Hindlimb muscle (tissue), 1 donor: Measurements from ENCODE around the gene KLF1. TPM values are rescaled to one million over a fixed set of nuclear protein-coding genes. Genes with fewer than 3 reads are reported as not detected.
"Not testable (repeated sequence)": the region's sequence is repeated elsewhere in the genome, so short reads cannot be mapped to it uniquely, and the experiment has no call there.

ENCODE experiments used
- DNase-seq: peaks from one replicate; pipeline ENCODE4 v3.0.0-alpha.2; 2013
- polyA plus RNA-seq: library from polyadenylated mRNA; unstranded; fragments of 120-200 nt; gene quantifications from one replicate; pipeline ENCODE4 v1.2.1, GENCODE V29; 2013; ENCODE audit not compliant: insufficient read length

Gene KLF1
- 0.88 TPM for polyA plus RNA-seq

- no peak for DNase-seq
Observed at GRCh38 chr19:12886969-12887747, at the start of gene KLF1. Gene KLF1 (minus strand): TSS chr19:12887201. CDS start chr19:12887140, 61 bp downstream.

GRCh38 chr19:12936582-12936981 is 49.6 kb upstream of the KLF1 start:
- DNase-seq, result no peak

- DNase-seq, result no peak
Observed at GRCh38 chr19:12935071-12935470, 48.1 kb upstream of the KLF1 start.

GRCh38 chr19:12933287-12934072 is 46.5 kb upstream of the KLF1 start, which contains the start of gene FARSA:
Gene FARSA (minus strand): TSS chr19:12933711. CDS start chr19:12933696, 15 bp downstream.
- DNase-seq, result peak; percentile 92

GRCh38 chr19:12932392-12933286 is 45.6 kb upstream of the KLF1 start:
- no peak for DNase-seq

- DNase-seq, result no peak
Observed at GRCh38 chr19:12930002-12930645, 43.1 kb upstream of the KLF1 start.

- no peak for DNase-seq
Observed at GRCh38 chr19:12924621-12925310, 37.8 kb upstream of the KLF1 start.

- DNase-seq, result no peak
Observed at GRCh38 chr19:12922959-12923358, 36.0 kb upstream of the KLF1 start.

- no peak for DNase-seq
Observed at GRCh38 chr19:12921047-12921446, 34.0 kb upstream of the KLF1 start.

GRCh38 chr19:12918253-12918652 is 31.3 kb upstream of the KLF1 start:
- no peak for DNase-seq

GRCh38 chr19:12915860-12916259 is 28.9 kb upstream of the KLF1 start:
- DNase-seq, result not testable (repeated sequence)

GRCh38 chr19:12913851-12914690 is 27.1 kb upstream of the KLF1 start:
- peak; percentile 28 for DNase-seq

GRCh38 chr19:12913011-12913561 is 26.1 kb upstream of the KLF1 start:
- peak; percentile 74 for DNase-seq

- DNase-seq, result no peak
Observed at GRCh38 chr19:12912571-12912970, 25.6 kb upstream of the KLF1 start.

GRCh38 chr19:12907166-12907565 is 20.2 kb upstream of the KLF1 start:
- DNase-seq, result no peak

GRCh38 chr19:12899891-12900518 is 13.0 kb upstream of the KLF1 start:
- DNase-seq, result no peak

GRCh38 chr19:12896460-12896859 is 9.5 kb upstream of the KLF1 start:
- no peak for DNase-seq

- no peak for DNase-seq
Observed at GRCh38 chr19:12893582-12893981, 6.6 kb upstream of the KLF1 start.

- DNase-seq, result no peak
Observed at GRCh38 chr19:12891553-12892021, 4.6 kb upstream of the KLF1 start.
